SH-SY5Y (cell line): ENCODE measurements around the gene C2.

ENCODE experiments used
- GATA2 ChIP-seq: IDR thresholded peaks from 2 replicates; pipeline ENCODE4 v1.6.1; 2011; ENCODE audit warnings: mild to moderate bottlenecking, low read depth, low read length
- GATA3 ChIP-seq: IDR thresholded peaks from 2 replicates; pipeline ENCODE4 v1.6.1; 2011; ENCODE audit warnings: low read depth, mild to moderate bottlenecking, low read length, moderate library complexity

GRCh38 chr6:31886541-31886991, 41.0 kb upstream of the C2 start:
- no peak for TF ChIP-seq GATA3
- no peak for TF ChIP-seq GATA2
